Brain microvascular endothelial cell (primary cell): ENCODE results near the gene DLGAP1.

Source experiments
- DNase-seq: peaks from one replicate; pipeline ENCODE4 v3.0.0-alpha.2; 2020
- H3K27ac ChIP-seq: fragments of 250-450 bp; sonication (Bioruptor Pico); 2 replicates; pipeline ENCODE4 v1.5.1; 2020; ENCODE audit warnings: mild to moderate bottlenecking, moderate library complexity
- H3K27me3 ChIP-seq: fragments of 250-450 bp; sonication (Bioruptor Pico); replicated peaks from 2 replicates; pipeline ENCODE4 v1.5.1; 2020; ENCODE audit warnings: mild to moderate bottlenecking
- H3K36me3 ChIP-seq: fragments of 250-450 bp; sonication (Bioruptor Pico); replicated peaks from 2 replicates; pipeline ENCODE4 v1.5.1; 2020; ENCODE audit warnings: mild to moderate bottlenecking
- H3K4me3 ChIP-seq: 2 replicates; pipeline ENCODE4 v1.5.1; 2011; ENCODE audit warnings: low read depth, mild to moderate bottlenecking, control low read depth, low read length, moderate library complexity
- CTCF ChIP-seq: IDR thresholded peaks from 2 replicates; pipeline ENCODE4 v1.5.1; 2011; ENCODE audit warnings: low read depth, mild to moderate bottlenecking, moderate library complexity, low read length, control low read depth, inconsistent platforms; ENCODE audit errors: missing control alignments
- in situ Hi-C: cut with HindIII; loops from 2 replicates; pipeline ENCODE4 v1.10.0; 2017; ENCODE audit warnings: low sequenced_read_pairs, low pct_ligation_motif_present

DLGAP1 gene

DNA sequence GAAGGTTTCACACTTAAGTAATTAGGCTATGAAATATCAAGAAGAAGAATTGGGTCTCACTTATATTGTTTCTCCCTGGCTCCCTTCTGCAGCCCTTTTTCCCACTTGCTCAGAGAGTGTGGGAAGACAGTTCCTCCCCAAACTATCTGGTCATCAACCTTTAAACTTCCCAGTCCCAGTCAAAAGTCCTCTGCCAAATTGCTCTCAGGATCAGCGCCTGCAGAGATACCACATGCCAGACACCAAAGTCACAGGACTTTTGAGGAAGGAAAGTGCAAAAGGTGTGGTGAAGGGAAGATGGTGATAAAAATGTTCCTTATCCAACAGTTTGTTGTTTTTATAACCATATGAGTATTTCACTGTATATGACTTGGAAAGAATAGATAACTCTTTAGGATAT, 51.3 kb downstream of the DLGAP1 start:
- in situ Hi-C loops = no loop called here
- H3K4me3 ChIP-seq = no peak overlapping the region
- H3K36me3 ChIP-seq = no peaks in the 10 kb centered on the region
- no peak overlapping the region for H3K27ac ChIP-seq
- no peaks in the 10 kb centered on the region for H3K27me3 ChIP-seq
- TF ChIP-seq CTCF = no peak
- DNase-seq = no peak

DNA sequence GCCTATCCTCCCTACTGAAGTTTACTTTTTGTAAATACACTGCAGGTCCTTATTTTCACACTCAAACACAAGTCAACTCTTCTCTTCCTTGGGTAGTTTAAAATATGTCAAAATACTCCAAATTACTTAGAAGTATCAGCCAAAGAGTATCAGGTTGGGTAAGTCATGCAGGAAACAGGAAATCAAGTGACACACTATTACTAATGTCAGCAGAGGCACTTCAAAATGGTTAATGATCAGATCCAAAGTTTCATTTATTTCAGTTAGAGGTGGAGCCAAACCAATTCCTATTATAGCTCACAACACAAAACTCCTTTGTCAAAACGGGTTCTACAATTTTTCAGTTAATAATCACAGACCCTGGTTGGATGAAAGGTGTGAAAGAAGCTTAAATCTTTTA, 54.2 kb downstream of the DLGAP1 start:
- Histone ChIP-seq H3K27me3 (no peaks in the 10 kb centered on the region), H3K4me3 (no peak overlapping the region), H3K27ac (no peak overlapping the region), H3K36me3 (no peaks in the 10 kb centered on the region)
- no peak for TF ChIP-seq CTCF
- no peak for DNase-seq
- in situ Hi-C loops = no loop called here

DNA sequence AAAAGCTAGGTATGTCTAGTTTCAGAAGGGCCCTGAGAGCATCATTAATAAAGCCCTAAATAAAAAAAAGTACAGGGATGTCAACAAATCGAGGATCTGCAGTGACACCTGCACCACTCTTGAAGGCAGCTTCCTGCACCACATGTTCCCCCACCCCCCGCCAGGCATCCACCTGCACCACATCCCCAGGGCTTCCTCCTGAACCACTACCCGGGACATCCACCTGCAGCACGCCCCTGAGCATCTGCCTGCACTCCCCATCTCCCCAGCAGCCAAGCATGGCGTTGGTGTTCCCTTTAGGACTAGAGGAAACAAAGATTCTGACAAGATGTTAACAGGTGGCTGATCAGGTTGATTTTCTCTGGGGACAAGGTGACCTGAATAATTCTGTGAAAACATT, 55.2 kb downstream of the DLGAP1 start:
- in situ Hi-C loops = no loop called here
- no peak overlapping the region for H3K27ac ChIP-seq
- H3K36me3 ChIP-seq = no peaks in the 10 kb centered on the region
- H3K27me3 ChIP-seq = no peaks in the 10 kb centered on the region
- H3K4me3 ChIP-seq = no peak overlapping the region
- no peak for TF ChIP-seq CTCF
- no peak for DNase-seq

DNA sequence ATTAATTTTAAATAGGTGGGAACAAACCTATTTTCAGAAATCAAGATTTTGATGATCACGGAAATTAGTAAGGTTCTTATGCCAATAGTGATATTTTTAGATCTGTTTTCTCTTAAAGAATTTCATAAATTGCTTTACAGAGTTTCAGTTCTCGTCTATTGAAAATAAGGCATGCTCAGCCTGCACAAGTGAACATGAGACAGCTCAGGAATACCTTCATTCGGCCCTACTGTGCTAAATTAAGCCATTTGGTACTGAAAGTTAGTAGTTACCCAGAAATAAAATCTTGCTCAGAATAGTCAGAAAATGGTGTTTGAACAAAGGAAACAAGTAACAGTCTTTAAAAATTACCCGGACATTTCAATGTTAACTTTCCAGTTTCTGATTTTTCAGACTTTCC, 60.4 kb downstream of the DLGAP1 start:
- no peaks in the 10 kb centered on the region for H3K36me3 ChIP-seq
- no peak overlapping the region for H3K27ac ChIP-seq
- no peaks in the 10 kb centered on the region for H3K27me3 ChIP-seq
- DNase-seq = no peak
- TF ChIP-seq CTCF = no peak
- no peak overlapping the region for H3K4me3 ChIP-seq
- in situ Hi-C loops = no loop called here

- in situ Hi-C loops = no loop called here
- H3K36me3 ChIP-seq = no peaks in the 10 kb centered on the region
- no peaks in the 10 kb centered on the region for H3K27me3 ChIP-seq
- TF ChIP-seq CTCF = no peak
- H3K27ac ChIP-seq = no peak overlapping the region
- H3K4me3 ChIP-seq = no peak overlapping the region
- no peak for DNase-seq
Measured at GRCh38 chr18:4391859-4392258, 63.2 kb downstream of the DLGAP1 start.

DNA sequence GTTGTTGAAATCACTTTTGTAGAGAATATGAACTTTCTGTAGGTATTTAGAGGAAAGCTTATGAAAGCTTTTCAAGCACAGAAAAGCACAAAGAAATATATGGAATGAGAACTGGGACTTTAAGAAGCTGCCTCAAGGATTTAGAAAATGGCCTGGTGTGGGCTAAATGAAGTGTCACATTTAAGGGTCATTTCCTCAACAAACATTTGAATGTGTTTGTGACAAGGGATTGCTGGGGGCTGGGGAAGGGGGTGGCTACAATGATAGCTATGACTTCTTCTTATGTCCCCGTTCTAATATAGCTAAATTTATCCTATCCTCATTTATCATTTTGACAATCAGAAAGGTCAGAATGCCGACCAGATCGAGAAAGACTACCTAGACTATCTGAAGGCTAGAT, 69.2 kb downstream of the DLGAP1 start:
- H3K27me3 ChIP-seq = no peaks in the 10 kb centered on the region
- TF ChIP-seq CTCF = no peak
- H3K36me3 ChIP-seq = no peaks in the 10 kb centered on the region
- no peak overlapping the region for H3K27ac ChIP-seq
- in situ Hi-C loops = no loop called here
- no peak for DNase-seq
- H3K4me3 ChIP-seq = no peak overlapping the region
